ENCODE results near the gene RAB9B.

- TF ChIP-seq POLR2A (IDR thresholded peaks at IDR 0.05; ENCODE audit: low read length), result no peak
- no peak for TF ChIP-seq GATA1 (IDR thresholded peaks at IDR 0.05; ENCODE audit: low read depth, low read length)
Measured at GRCh38 chrX:103811858-103812257, 20.2 kb downstream of the RAB9B start.
